ENCODE data around the gene UNC93A. TPM values are rescaled to one million over a fixed set of nuclear protein-coding genes. Genes with fewer than 3 reads are reported as not detected.

Gene UNC93A
- total and polyA plus RNA-seq, 2 donors (not counting 3 experiments of a cell fraction or from before 2014, with no cell fraction given): not detected

GRCh38 chr6:167296293-167296690 lies 5.2 kb downstream of the UNC93A start:
- no peak for DNase-seq (ENCODE audit: low read depth, low spot score)
- H2AFZ ChIP-seq (ENCODE audit: low read depth, low read length): no peak overlapping the region
- H3K27me3 ChIP-seq (ENCODE audit: control insufficient read depth in 2 of 2, insufficient read depth in 2 of 2, low read length in 2 of 2): no peaks in the 10 kb centered on the region
- H3K79me2 ChIP-seq (ENCODE audit: control insufficient read depth, insufficient read depth, low read length): no peaks in the 10 kb centered on the region
- no peaks in the 10 kb centered on the region for H3K4me1 ChIP-seq (ENCODE audit: control insufficient read depth, extremely low read depth, insufficient read depth, low read length)
- H4K20me1 ChIP-seq (replicated peaks; ENCODE audit: control insufficient read depth, extremely low read depth, insufficient read depth, low read length): no peaks in the 10 kb centered on the region
- H3K4me3 ChIP-seq (replicated peaks in 1 of 3; ENCODE audit: insufficient read depth in 1 of 3, low read depth in 1 of 3, low read length in 3 of 3): no peak overlapping the region
- no peaks in the 10 kb centered on the region for H3K36me3 ChIP-seq (ENCODE audit: control insufficient read depth in 2 of 2, extremely low read depth in 1 of 2, insufficient read depth in 2 of 2, low read length in 2 of 2)
- TF ChIP-seq GATA2 (IDR thresholded peaks at IDR 0.05; ENCODE audit: insufficient read depth, insufficient read length, low read depth, low read length): no peak
- TF ChIP-seq MAX (IDR thresholded peaks at IDR 0.05; ENCODE audit: insufficient read depth, insufficient read length): no peak
- TF ChIP-seq JUN (IDR thresholded peaks at IDR 0.05; ENCODE audit: borderline replicate concordance, insufficient read depth, insufficient read length, low read depth): no peak
- no peak for TF ChIP-seq POLR2AphosphoS5 (IDR thresholded peaks at IDR 0.05; ENCODE audit: insufficient read depth, low read depth, low read length)
- TF ChIP-seq EZH2 (IDR thresholded peaks at IDR 0.05; ENCODE audit: borderline replicate concordance, low read depth, low read length, severe bottlenecking): no peak
- TF ChIP-seq CTCF (IDR thresholded peaks at IDR 0.05; ENCODE audit: extremely low read depth in 1 of 2, insufficient read depth in 1 of 2, low read depth in 1 of 2, low read length in 2 of 2): no peak
- TF ChIP-seq FOS (IDR thresholded peaks at IDR 0.05; ENCODE audit: borderline replicate concordance, insufficient read depth, low read length): no peak
- no peak for TF ChIP-seq POLR2A (IDR thresholded peaks at IDR 0.05; ENCODE audit: low read depth, low read length)
- no peak for TF ChIP-seq MYC (IDR thresholded peaks at IDR 0.05; ENCODE audit: low read depth, low read length)
- intact Hi-C loops (cut with micrococcal nuclease) (no loop called here), dilution Hi-C loops (cut with MboI; ENCODE audit: extremely low pct_ligation_motif_present, low sequenced_read_pairs) (no loop called here)
- H3K9me1 ChIP-seq (replicated peaks; ENCODE audit: control insufficient read depth, extremely low read depth, insufficient read depth, low read length): no peaks in the 10 kb centered on the region
- no peak overlapping the region for H3K9ac ChIP-seq (replicated peaks; ENCODE audit: extremely low read depth, insufficient read depth, low read length)
- no peaks in the 10 kb centered on the region for H3K9me3 ChIP-seq (replicated peaks; ENCODE audit: control insufficient read depth, insufficient read depth, low read length)
- no peak overlapping the region for H3K27ac ChIP-seq (ENCODE audit: insufficient read depth, low read depth, low read length)
- ChIA-PET CTCF (no interaction called here), POLR2A (no interaction called here)
- FAIRE-seq: no peak
- H3K4me2 ChIP-seq (ENCODE audit: insufficient read depth, low read length): no peak overlapping the region
- BruUV-seq (replicated peaks): no TSS peak
